Spleen (tissue), 11 donors: ENCODE data around the gene TTN. TPM values are rescaled to one million over a fixed set of nuclear protein-coding genes. Genes with fewer than 3 reads are reported as not detected.

Experiments used
- DNase-seq: peaks from one replicate; pipeline ENCODE4 v3.0.0-alpha.2; 2020
- H3K27ac ChIP-seq, 8 donors: fragments of 200-600 bp; sonication (generic) in 7 of 8; 1 replicate in 4 of 8; 2 replicates in 4 of 8; pipeline versions ENCODE4 v1.5.0 to v1.8.0; 2016 to 2021; ENCODE audit warnings: inconsistent platforms in 4 of 8, mild to moderate bottlenecking in 4 of 8, moderate library complexity in 1 of 8
- H3K27me3 ChIP-seq, 7 donors: fragments of 200-600 bp; sonication (generic) in 6 of 7; replicated peaks in 1 of 7; 1 replicate in 4 of 7; 2 replicates in 3 of 7; pipeline versions ENCODE4 v1.5.0 to v1.8.0; 2016 to 2021; ENCODE audit warnings: inconsistent platforms in 3 of 7, mild to moderate bottlenecking in 1 of 7
- H3K36me3 ChIP-seq, 6 donors: fragments of 200-600 bp; sonication (generic) in 5 of 6; 1 replicate in 4 of 6; 2 replicates in 2 of 6; pipeline versions ENCODE4 v1.5.0 to v1.8.0; 2016 to 2021; ENCODE audit warnings: inconsistent platforms in 2 of 6
- H3K4me1 ChIP-seq, 6 donors: fragments of 200-600 bp; sonication (generic) in 5 of 6; 1 replicate in 3 of 6; 2 replicates in 3 of 6; pipeline versions ENCODE4 v1.5.0 to v1.8.0; 2016 to 2021; ENCODE audit warnings: inconsistent platforms in 3 of 6
- H3K4me3 ChIP-seq, 8 donors: fragments of 200-600 bp; sonication (generic) in 7 of 8; 1 replicate in 4 of 8; 2 replicates in 4 of 8; pipeline versions ENCODE4 v1.5.0 to v1.8.0; 2016 to 2021; ENCODE audit warnings: inconsistent platforms in 4 of 8, mild to moderate bottlenecking in 4 of 8, moderate library complexity in 2 of 8
- H3K9me3 ChIP-seq, 8 donors: fragments of 200-600 bp; sonication (generic) in 7 of 8; 1 replicate in 4 of 8; 2 replicates in 4 of 8; pipeline versions ENCODE4 v1.5.0 to v1.8.0; 2016 to 2021; ENCODE audit warnings: inconsistent platforms in 4 of 8
- CTCF ChIP-seq, 11 experiments: fragments of 200-600 bp in 7 of 11; fragments of 450-650 bp in 4 of 11; sonication (generic) in 4 of 11; IDR thresholded peaks in 8 of 11; conservative IDR thresholded peaks in 3 of 11; 1 replicate in 7 of 11; 2 replicates in 4 of 11; pipeline versions ENCODE4 v1.4.0 to v1.8.0; 2016 to 2021; ENCODE audit warnings: antibody characterized with exemption in 11 of 11, inconsistent platforms in 4 of 11, mild to moderate bottlenecking in 1 of 11
- POLR2A ChIP-seq, 3 donors: fragments of 450-650 bp; IDR thresholded peaks; one replicate each; pipeline ENCODE4 v1.5.1; 2017; ENCODE audit warnings: antibody characterized with exemption in 3 of 3, mild to moderate bottlenecking in 1 of 3
- POLR2AphosphoS5 ChIP-seq, 3 donors: sonication (generic); formaldehyde crosslinking; IDR thresholded peaks; one replicate each; pipeline ENCODE4 v1.5.1; 2017; ENCODE audit warnings: antibody characterized with exemption in 3 of 3
- WGBS, 5 donors: extraction: QIAGEN DNeasy Blood & Tissue Kit in 3 of 5; methylation state at CpG; one replicate each; pipeline versions ENCODE4 v1.1.5 to v1.1.7; 2013 to 2018; 5-methylcytosine and 5-hydroxymethylcytosine counted together
- intact Hi-C: fragments of 100-400 bp; cut with DNase I; formaldehyde crosslinking; loops from one replicate; pipeline ENCODE4 v1.15.0; 2023; ENCODE audit warnings: low total_unique reads
- polyA plus RNA-seq, 3 donors: library from polyadenylated mRNA; stranded (reverse); fragments of 200-250 nt; gene quantifications; one replicate each; pipeline ENCODE4 v1.2.1, GENCODE V29; 2013
- total RNA-seq, 7 donors: library from RNA; depleted of rRNA in 3 of 7; stranded (reverse); fragments of >200 nt in 3 of 7; fragmentation: NEBNext Ultra II Directional in 4 of 7; extraction: Animal tissue kit (Norgen Biotek cat#: 25700) in 4 of 7; gene quantifications; one replicate each; pipeline versions ENCODE4 v1.1.0 to v1.2.1, GENCODE V29; 2016 to 2021
- donor health status: healthy with polysubstance abuse.
- donor health status: DM: no; HTN: no; CAD: no; lungs with moderate emphysema.
- donor health status: DM: no; HTN: no; CAD: no.
- donor health status: Bipolar disorder and iron deficiency.
- donor health status: healthy.
- donor health status: DM: no; HTN: no; CAD: no.
- donor health status: DM: yes; HTN: yes; CAD: no.

Gene TTN
- total and polyA plus RNA-seq, 10 donors: 0.23 to 28.5 (median 19.6) TPM

- peak overlapping the region in 7 of 8 donors; percentile 62 to 89 (median 84) for H3K27ac ChIP-seq
- intact Hi-C loops: no loop called here
- 35 to 63% (median 49%) methylated on average over 8 of the region's 8 CpGs for WGBS, 5 donors
- H3K27me3 ChIP-seq: no peaks in the 10 kb centered on the region
- TF ChIP-seq POLR2AphosphoS5 (IDR thresholded peaks at IDR 0.05) (peak in 1 of 3 donors; percentile 32), CTCF (IDR thresholded peaks at IDR 0.05 in 8 of 11, conservative IDR thresholded peaks at IDR 0.05 in 3 of 11) (no peak), POLR2A (IDR thresholded peaks at IDR 0.05) (no peak)
- no peak for DNase-seq
- peaks cover 0 to 59% (median 28%) of the 10 kb centered on the region in 6 donors for H3K36me3 ChIP-seq
- peak overlapping the region in 2 of 8 donors; percentile 0 to 48 for H3K4me3 ChIP-seq
- peaks cover 0 to 61% (median 12%) of the 10 kb centered on the region in 6 donors for H3K4me1 ChIP-seq
- H3K9me3 ChIP-seq: no peaks in the 10 kb centered on the region
Measured at GRCh38 chr2:178530625-178531142, 276.5 kb downstream of the TTN start.

GRCh38 chr2:178530131-178530530, 277.1 kb downstream of the TTN start:
- 42 to 72% (median 60%) methylated on average over 2 of the region's 2 CpGs for WGBS, 5 donors
- peaks cover 0 to 63% (median 12%) of the 10 kb centered on the region in 6 donors for H3K4me1 ChIP-seq
- no peak for DNase-seq
- intact Hi-C loops: no loop called here
- H3K27me3 ChIP-seq: no peaks in the 10 kb centered on the region
- peaks cover 0 to 54% (median 26%) of the 10 kb centered on the region in 6 donors for H3K36me3 ChIP-seq
- TF ChIP-seq POLR2AphosphoS5 (IDR thresholded peaks at IDR 0.05) (no peak), POLR2A (IDR thresholded peaks at IDR 0.05) (no peak), CTCF (IDR thresholded peaks at IDR 0.05 in 8 of 11, conservative IDR thresholded peaks at IDR 0.05 in 3 of 11) (no peak)
- H3K27ac ChIP-seq: peak overlapping the region in 7 of 8 donors; percentile 62 to 89 (median 84)
- peak overlapping the region in 1 of 8 donors; percentile 48 for H3K4me3 ChIP-seq
- H3K9me3 ChIP-seq: no peaks in the 10 kb centered on the region

- WGBS, 5 donors: 62 to 78% (median 73%) methylated on average over 2 of the region's 2 CpGs
- intact Hi-C loops: no loop called here
- peak overlapping the region in 5 of 8 donors; percentile 46 to 89 (median 84) for H3K27ac ChIP-seq
Measured at GRCh38 chr2:178529194-178529593, 278.0 kb downstream of the TTN start.

More at GRCh38 chr2:178529194-178529593, 278.0 kb downstream of the TTN start:
- Histone ChIP-seq H3K36me3 (peaks cover 0 to 45% (median 19%) of the 10 kb centered on the region in 6 donors), H3K27me3 (no peaks in the 10 kb centered on the region), H3K4me1 (peaks cover 2 to 68% (median 16%) of the 10 kb centered on the region in 6 donors), H3K4me3 (no peak overlapping the region), H3K9me3 (no peaks in the 10 kb centered on the region)
- TF ChIP-seq POLR2AphosphoS5 (IDR thresholded peaks at IDR 0.05) (no peak), CTCF (IDR thresholded peaks at IDR 0.05 in 8 of 11, conservative IDR thresholded peaks at IDR 0.05 in 3 of 11) (no peak), POLR2A (IDR thresholded peaks at IDR 0.05) (no peak)
- DNase-seq: no peak
